Right kidney (tissue), 9 donors: ENCODE measurements around the gene DYNAP.

Experiments
- DNase-seq: peaks from one replicate; pipeline ENCODE4 v3.0.0-alpha.2; 2016
- long read RNA-seq, 8 donors: transcript quantifications; one replicate each; lab custom pipeline, GENCODE V29; 2026

Gene DYNAP, protein sequence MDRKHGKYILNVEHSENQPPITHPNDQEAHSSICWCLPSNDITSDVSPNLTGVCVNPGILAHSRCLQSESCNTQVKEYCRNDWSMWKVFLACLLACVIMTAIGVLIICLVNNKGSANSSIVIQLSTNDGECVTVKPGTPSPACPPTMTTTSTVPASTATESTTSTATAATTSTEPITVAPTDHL
- long read RNA-seq, donor 1: 0 reads
- long read RNA-seq, donor 2: 0 reads
- long read RNA-seq, donor 3: 0 reads
- long read RNA-seq, donor 4: 0 reads
- long read RNA-seq, donor 5: 0 reads
- long read RNA-seq, donor 6: 0 reads
- long read RNA-seq, donor 7: 0 reads
- long read RNA-seq, donor 8: 0 reads

DNA sequence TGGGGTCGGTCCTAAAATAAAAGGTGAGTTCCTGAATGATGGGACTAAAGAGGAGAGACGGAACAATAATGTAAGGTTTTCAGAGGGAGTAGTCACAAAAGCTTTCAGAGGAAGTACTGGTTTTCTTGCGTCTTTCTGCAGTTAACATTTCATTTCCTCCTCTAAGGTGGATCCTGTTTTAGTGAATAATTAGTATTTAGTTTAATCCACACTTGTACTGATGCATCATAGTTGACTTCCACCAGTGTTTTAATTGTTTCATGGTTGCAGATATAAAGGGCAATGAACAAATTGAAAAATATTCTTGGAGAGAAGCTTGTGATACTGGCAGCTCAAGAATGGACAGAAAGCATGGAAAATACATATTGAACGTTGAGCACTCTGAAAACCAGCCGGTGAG lies at the start of gene DYNAP:
TSS of gene DYNAP (plus strand) at position 301 of the 400 bp plus-strand sequence. CDS start at position 339, 38 bp downstream.
- DNase-seq: no peak

DNA sequence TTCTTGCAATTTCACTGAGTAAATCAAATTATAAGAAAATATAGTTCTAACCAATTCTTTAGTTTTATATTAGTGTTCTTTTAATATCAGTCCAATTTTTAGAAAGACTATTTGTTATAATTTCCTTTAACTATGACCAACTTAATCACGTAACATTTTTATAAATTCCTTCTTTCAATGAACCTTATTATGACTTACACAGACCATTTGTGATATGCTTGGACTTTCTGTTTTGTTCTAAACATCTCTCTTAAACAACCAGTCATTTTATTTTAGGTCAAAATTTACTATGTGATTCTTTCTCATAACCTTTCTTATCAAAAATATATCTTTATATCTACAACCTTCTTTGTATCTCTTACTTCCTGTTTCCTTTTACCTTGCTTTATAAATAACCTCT lies 39.5 kb upstream of the DYNAP start:
- no peak for DNase-seq

DNA sequence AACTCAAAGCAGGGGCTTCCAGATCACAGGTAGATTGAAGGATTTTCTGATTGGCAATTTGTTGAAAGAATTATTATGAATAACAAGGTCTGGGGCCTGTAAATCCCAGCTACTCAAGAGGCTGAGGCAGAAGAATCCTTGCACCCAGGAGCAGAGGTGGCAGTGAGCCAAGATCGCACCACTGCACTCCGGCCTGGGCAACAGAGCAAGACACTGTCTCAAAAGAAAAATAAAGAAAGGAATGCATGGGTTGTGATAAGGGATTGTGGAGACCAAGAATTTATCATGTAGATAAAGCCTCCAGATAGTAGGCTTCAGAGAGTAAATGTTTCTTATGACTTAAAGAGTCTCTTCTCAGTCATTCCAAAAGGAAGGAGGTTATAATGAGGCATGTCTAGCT lies 35.8 kb upstream of the DYNAP start:
- DNase-seq: no peak

DNA sequence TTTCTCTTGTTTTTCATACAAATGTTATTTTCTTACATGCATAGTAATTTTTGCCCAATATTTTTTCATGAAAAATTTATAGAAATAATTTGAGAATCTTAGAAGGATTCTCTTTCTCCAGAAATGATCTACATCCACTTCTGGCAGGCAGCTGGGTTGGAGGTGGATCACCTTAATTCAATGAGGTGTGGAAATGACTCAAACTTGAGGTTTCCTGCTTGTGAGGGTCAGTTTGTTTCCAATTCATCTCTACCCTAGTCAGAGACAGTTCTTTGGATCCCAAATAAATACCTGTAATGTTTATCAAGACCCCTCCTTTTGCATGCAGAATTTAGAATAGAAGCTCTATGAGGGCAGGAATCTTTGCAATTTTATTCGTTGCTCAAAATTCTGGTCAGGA lies 35.0 kb upstream of the DYNAP start:
- DNase-seq: no peak

DNA sequence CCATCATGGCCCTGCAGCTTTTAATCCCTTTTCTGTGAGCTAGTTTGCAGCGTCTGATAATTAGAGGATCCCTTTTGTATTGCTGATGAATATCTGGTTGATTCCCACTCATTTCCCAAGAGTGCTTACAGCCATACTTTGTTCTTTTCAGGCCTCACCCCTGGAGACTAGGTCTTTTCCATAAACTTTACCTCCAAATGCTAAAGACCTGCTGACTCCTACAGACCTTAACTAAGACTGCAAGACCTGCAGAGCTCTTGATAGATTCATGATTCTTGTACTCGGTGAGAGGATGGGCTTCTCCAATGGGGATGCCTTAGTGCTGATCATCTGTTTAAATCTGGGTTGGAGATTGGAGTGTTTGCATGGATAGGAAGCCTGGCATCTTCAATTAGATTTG lies 33.1 kb upstream of the DYNAP start:
- no peak for DNase-seq

DNA sequence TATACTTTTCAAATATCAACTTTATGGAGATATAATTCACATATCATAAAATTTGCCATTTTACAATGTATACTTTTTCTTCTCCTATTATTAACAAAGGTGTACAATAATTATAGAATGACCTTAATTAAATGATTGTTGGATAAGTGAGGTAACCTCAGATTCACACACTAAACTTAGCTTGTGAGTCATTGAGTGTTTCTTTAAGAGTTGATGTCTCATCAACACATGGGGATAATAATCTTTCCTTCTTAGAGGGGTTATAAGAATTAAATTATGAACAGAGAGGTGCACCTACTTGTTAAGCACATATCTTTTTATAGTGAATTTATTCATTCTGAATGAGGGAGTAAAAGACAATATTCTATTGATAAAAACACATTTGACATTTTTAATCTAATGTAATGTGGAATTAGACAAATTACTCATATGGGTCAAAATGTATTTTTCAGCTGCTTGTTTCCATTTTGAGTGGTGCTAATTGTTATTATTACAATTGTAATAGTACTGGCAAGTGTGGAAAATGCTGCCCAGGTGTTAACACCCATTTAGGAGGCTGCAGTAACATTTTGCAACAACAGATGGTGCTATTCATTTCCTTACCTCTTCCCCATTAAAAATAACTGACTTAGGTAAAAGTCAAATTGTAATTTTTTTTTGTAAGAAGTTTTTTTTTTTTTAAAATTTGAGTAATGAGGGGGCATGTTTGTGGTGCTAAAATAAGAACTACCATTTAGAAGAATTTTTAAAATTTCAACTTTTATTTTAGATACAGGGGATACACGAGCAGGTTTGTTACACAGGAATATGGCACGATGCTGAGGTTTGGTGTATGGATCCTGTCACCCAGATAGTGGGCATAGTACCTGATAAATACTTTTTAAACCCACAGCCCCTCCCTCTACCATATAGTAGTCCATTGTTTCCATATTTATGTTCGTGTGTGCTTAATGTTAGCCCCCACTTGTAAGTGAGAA lies 32.1 kb upstream of the DYNAP start:
- DNase-seq: no peak

DNA sequence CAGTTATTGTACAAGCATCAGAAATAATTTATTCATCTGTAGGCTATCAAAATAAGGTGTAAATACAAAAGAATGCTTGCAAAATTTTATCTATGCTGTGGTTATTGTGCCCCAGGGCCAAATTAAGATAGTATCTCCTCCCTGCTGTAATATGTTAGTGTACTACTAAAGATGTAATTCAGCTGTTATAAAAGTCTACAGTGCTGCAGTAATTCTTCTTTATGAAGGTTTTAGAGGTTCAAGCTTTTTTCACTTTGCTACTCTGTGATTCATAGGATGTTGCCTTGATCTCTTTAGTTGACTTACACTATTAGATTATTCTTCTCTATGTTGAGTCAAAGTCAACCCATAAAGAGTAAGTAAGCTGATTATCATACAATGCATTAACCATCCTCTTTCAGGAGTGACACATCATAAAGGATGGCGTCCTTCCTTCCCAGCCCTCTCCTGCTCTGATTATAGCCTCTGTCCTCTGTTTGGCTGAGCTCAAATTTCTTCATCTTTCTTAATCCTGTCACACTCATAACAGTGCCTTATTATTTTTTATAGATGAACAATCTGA lies 29.3 kb upstream of the DYNAP start:
- peak; percentile 1 for DNase-seq

DNA sequence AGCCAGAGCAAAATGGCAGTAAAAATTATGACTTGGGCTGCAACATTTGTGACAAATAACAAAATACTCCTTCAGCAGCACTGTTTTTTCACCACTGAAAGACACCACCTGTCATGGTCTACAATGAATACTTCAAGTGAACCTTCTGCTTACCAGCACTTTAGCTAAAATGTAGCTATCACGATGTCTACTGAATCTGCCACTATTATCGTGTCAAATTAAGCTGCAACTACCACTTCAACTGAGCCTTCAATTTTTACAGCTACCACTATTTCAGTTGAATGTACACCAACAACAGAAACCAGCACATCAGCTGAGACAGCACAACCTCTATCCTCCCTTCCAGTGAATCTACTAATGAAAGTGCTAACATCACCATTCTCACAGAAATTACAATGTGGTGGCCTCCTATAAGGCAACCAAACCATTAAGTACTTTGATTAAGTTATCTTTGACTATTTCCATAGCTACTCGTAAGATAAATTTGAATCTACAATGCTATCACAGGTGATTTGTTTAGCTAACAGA lies 10.8 kb upstream of the DYNAP start:
- DNase-seq: no peak

DNA sequence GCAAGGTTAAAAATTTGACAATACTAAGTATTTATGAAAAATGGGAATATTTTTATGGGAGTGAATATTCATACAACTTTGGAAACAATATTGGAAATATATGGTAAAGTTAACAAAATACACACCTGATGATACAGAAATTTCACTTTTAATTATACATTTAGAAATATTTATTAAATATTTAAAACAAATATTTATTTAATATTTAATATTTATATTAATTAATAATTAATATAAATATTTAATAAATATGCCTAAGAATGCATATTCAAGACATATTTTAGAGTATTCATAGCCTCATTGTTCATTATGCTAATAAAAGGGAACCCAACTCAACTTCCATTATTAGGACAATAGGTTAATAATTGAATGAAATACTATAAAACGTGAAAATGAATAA lies 7.0 kb upstream of the DYNAP start:
- DNase-seq: no peak

DNA sequence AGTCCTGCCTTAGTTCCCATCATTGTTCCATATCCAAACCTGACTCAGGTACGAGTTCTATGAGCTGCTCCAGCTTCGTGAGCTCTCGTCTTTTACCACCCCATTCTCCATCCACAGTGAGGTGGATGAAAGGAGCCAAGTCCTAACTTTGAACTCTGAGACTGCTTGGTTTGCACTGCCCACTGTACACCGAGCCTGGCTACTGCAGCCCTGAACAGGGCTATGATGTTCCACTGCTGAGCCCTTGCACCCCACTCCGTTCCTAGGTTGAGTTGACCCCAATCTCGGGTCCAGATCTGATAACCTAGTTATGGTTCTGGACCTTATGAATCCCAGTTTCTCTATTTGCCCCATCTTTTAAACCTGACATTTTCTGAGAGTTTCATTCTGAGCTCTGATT lies 5.3 kb upstream of the DYNAP start:
- no peak for DNase-seq

DNA sequence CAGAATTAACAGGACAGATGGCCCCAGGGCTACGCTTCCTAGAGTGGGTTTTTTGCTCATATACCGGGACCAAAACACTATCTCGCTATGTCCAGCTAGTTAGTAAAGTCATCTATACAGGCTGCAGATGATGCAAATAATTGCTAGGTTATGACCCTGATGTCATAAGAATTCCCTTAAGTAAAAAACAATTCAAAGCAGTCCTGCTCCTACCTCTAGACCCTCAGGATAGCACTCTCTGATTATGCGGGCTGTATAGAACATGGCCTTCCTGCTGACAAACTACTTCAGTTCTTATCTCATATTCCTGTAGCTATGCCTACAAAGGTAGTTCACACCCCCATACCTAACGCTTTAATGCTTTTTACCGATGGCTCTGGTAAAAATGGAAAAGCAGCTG lies 13.2 kb downstream of the DYNAP start:
- no peak for DNase-seq

DNA sequence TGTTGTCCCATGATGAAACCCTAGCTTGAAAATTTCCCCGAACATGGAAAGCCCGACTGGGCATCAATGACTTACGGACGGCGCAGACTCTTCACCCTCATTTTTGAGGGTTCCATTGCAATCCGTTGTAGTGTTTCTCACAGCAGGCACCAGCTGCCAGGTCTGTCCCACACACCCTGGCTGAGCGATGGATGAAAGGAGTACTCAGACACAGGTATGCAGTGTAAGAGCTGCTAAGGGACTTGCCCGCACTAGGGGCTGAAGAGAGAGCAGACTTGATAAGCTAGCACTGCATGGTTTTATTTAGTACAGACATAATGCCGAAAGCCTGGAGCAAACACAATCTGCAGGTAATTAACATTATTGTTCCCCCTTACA lies 15.8 kb downstream of the DYNAP start:
- no peak for DNase-seq

DNA sequence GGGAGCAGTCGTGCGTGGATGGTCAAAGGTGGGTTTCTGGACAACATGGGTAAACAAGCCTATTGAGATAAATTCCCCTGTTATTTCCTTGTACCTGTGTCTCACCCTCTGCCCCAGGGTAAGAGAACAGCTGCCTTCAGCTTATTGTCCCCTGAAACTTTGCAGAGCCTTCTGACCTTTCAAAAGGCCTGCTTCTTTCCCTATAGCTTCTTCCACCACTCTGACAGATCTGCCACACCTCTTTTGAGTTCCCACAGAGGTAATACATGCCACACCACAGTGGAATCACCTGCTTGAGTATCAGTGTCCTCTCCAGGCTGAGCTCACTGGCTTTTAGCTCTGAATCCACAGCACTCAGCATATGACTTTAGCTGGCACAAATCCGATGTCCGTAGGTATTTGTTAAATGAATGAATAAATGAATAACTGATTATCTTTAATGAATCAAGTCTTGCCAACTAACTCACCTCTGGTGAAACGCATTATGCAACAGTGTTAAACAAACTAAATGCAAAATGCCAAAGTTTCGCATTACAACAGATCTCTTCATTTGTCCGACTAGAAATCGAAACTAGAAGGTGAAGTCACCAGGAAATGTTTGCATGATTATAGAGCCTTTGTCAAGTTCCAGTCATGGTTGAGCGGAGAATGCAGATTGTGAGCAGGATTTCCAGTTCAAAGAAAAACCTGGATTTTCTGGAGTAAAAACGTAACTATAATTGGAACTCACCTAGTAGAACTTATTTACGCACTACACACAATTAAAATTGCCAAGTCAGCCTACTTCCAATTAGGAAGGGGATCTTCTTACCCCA lies 16.4 kb downstream of the DYNAP start:
- DNase-seq: peak; percentile 37

DNA sequence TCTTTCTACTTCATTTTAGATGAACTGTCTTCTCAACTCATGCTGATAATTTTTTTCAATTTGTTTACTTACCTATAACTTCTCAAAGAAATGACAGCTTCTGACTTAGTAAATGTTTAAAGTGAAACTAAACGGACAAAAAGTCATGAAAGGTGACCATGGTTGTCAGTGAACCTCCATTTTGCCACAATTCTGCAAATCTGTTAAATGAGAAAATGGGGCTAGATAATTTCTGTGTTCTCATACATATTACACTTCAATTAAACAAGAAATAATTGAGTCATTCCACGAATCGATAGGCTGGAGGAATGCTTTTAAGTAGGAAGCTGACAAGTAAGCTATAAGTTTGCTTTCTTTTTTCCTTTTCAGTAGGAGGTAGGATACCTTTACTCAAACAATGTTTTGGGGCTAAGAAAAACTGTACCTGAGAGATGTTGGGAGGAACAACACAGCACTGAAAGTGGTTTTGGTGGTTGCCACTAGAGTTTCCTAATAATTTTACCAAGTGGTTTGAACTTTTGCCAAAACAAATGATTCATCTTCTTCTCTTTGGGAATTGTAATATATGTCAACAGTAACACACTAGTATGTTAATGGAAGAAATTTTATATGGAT lies 17.1 kb downstream of the DYNAP start:
- DNase-seq: peak; percentile 12

DNA sequence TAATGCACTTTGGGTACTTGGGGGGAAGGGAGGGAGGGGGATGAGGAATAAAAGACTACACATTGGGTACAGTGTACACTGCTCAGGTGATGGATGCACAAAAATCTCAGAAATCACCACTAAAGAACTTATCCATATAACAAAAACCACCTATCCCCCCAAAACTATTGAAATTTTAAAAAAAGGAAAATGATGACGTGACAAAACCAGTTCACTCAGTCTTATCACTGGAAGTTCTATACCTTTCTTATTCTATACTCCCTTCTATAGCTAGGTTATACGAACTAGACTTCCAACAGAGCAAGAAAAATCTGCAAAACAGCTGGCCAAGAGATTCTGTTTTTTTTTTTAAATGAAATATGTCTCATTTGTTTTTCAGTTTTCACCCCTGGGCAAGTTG lies 20.8 kb downstream of the DYNAP start:
- no peak for DNase-seq

DNA sequence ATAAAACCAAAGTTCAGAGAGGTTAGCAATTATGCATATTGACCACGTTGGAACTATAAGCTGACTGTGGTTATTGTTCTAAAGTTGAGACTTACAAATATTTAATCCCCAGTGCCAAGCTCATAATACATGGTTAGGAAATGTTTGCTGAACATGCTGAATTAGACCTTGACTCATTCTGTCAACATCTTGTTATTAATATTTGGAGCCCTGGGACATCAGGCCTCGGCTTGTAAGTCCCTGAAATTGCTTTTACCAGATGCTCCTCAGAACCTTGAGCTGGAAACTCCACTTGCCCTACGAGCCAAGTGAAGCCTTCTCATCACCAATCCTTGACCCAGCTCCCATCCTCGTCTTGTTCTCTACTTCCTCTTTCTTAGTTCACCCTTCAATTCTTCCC lies 21.2 kb downstream of the DYNAP start:
- DNase-seq: no peak

DNA sequence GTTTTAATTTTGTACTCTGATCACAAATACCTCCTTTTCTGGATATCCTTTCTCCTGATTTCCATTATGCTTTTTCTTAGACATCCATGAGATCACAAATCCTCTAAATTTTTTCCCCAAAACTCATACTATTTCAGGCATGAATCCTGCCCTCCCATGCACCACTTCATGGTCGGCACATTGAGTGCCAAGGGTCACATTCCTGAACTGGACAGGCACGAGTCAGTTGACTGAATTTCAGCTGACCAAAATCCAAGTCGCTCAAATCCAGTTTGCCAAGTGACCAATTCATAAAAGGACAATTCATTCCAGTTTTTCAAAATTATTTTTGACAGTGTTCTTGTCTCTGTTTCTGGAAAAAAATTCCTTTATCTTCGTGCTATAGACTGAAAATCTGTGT lies 22.1 kb downstream of the DYNAP start:
- no peak for DNase-seq

DNA sequence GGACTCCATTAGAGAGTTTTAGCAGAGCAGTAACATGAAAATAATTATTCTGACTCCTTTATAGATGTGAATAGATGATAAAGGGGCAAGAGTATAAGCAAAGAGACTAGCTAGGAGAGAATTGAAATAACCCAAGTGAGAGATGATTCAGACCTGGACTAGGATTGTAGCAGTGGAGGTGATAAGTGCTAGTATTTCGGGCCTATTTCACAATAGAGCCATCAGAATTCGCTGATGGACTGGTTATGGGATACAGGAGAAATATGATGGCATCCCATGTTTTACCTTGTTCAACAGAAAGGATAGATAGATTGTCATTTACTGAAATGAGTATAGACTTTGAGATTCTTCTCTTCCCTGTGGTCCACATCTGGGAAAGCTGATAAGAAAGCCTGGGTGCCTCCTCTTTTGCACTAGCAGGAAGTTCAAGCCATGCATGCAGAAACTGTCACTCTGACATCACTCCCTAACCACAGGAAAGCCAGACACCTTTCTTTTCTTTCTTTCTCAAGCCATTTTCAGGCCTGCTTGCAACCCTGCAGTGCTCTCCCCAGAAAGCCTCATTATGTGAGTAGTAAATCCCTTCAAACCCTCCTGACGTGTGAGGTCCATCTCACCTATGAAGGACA lies 25.3 kb downstream of the DYNAP start:
- DNase-seq: no peak

DNA sequence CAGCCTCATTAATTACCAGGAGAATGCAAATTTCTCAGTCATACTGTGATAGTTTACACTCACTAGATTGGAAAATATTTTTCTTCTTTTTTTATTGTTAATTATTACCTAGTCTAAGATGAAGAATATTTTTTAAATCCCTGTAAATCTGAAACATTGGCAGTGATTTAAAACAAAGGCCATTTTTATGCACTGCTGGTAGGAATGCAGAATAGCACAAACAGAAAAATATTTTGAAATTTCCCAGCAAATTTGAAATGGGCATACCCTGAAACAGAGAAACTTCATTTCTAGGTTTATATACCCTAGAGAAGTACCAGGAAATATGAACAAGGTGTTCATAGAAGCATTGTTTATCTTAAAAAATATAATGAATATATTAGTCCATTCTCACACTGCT lies 31.0 kb downstream of the DYNAP start:
- no peak for DNase-seq

DNA sequence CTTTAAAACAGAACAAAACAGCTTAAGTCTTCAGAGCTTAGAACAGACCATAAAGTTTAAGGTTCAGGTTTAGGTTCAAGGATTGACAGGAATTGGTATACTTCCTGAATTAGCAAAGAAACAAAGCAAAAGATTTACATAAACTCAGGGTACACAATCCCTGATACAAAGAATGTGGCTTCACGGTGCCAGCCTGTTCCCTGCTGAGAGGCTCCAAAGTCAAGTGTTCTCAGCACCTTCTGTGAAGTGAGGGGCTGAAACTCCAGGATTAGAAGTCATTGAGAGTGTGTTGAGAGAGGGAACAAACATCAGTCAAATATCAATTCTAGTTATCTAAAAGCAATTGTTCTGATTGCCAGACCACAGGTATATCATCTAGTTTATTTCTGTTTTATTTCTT lies 35.7 kb downstream of the DYNAP start:
- DNase-seq: no peak

DNA sequence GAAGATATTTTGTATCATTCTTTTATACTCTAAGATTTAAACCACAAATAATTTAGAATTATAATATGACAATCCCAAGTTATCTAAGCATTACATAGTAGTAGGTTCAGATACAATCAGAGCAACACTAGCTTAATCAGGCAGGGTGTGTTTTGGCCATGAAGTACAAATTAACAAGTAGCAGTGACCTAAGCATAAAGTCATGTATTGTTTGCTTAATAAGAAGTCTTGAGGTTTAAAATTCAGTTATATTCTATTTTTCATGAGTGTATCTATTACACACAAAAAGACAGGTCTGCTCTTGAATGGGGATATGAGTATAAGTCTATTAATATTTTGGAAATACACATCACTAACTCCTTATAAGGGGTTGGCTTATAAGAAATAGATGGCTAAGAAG lies 39.9 kb downstream of the DYNAP start:
- DNase-seq: no peak
